Suprapubic skin (tissue), 4 donors: ENCODE results near the gene KAT7. TPM values are rescaled to one million over a fixed set of nuclear protein-coding genes. Genes with fewer than 3 reads are reported as not detected.

ENCODE experiments used
- DNase-seq, 2 donors: peaks; one replicate each; pipeline ENCODE4 v3.0.0-alpha.2; 2019; ENCODE audit warnings: low spot score in 2 of 2
- H3K27ac ChIP-seq: fragments of 200-600 bp; sonication (generic); one replicate; pipeline ENCODE4 v1.5.1; 2019
- H3K27me3 ChIP-seq: fragments of 200-600 bp; sonication (generic); one replicate; pipeline ENCODE4 v1.5.1; 2019
- H3K36me3 ChIP-seq: fragments of 200-600 bp; sonication (generic); one replicate; pipeline ENCODE4 v1.5.1; 2019
- H3K4me1 ChIP-seq: fragments of 200-600 bp; sonication (generic); one replicate; pipeline ENCODE4 v1.5.1; 2019
- H3K4me3 ChIP-seq: fragments of 200-600 bp; sonication (generic); one replicate; pipeline ENCODE4 v1.5.1; 2019; ENCODE audit warnings: mild to moderate bottlenecking
- H3K9me3 ChIP-seq: fragments of 200-600 bp; sonication (generic); one replicate; pipeline ENCODE4 v1.5.1; 2019
- EP300 ChIP-seq: sonication (generic); formaldehyde crosslinking; IDR thresholded peaks from one replicate; pipeline ENCODE4 v1.6.1; 2017; ENCODE audit warnings: antibody characterized with exemption
- POLR2A ChIP-seq, 2 donors: fragments of 450-650 bp; IDR thresholded peaks; one replicate each; pipeline ENCODE4 v1.6.1; 2017; ENCODE audit warnings: antibody characterized with exemption in 2 of 2, mild to moderate bottlenecking in 2 of 2, moderate library complexity in 2 of 2
- POLR2AphosphoS5 ChIP-seq, 3 donors: sonication (generic); formaldehyde crosslinking; IDR thresholded peaks; one replicate each; pipeline ENCODE4 v1.6.1; 2017; ENCODE audit warnings: antibody characterized with exemption in 3 of 3
- WGBS: methylation state at CpG from one replicate; pipeline ENCODE4 v1.1.5; 2018; 5-methylcytosine and 5-hydroxymethylcytosine counted together
- total RNA-seq, 4 donors: library from RNA; depleted of rRNA; stranded (reverse); fragments of >200 nt; gene quantifications; one replicate each; pipeline ENCODE4 v1.1.0, GENCODE V29; 2016
- TF ChIP-seq, protein P1 (sequence below), 2 donors: fragments of 200-600 bp in 1 of 2; fragments of 450-650 bp in 1 of 2; sonication (generic) in 1 of 2; IDR thresholded peaks; one replicate each; pipeline ENCODE4 v1.5.1; 2016 to 2019; ENCODE audit warnings: antibody characterized with exemption in 2 of 2, mild to moderate bottlenecking in 1 of 2, moderate library complexity in 1 of 2

Gene KAT7
- total RNA-seq, 4 donors from 2014 or later, result 37.1 to 71.4 (median 52.2) TPM

DNA sequence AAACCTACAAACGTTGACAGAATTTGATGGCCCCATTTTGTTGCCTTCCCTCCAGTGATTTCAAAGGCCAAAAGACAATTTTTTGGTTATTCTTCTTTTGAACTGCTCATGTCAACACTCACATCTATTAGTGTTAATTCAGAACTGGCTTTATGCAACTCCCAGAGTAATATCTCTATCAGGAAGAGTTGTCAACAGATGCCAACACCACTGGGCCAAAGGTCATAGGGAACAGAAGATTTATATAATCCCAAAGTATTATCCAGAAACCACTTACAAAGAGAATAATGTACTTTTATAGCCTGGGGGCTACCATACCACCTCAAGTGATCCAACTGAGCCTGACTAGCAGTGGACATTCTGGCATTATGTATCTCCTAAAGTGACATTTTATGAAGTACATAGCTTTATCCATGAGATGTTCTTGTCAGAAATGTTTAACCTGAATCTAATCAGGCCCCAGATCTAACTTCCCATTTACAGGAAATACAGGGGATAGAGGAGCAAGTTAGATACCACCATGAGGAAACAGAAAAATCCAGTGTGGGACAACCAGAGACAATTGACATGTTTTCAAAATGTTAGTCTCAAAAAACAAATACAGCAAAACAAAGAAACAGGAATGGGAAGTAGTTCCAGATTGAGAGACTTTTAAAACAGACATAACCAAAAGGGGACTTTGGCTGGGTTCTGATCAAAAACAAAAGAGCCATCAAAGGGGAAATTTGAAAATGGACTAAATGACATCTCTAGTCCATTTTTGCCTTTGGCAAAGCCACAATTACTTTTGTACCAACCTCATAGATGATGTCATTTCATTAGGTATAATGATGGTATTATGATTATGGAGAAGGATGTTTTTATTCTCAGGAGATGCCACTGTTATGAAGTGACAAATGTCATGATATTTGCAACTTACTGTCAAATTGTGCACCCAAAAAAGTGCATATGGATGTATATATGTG is 43.0 kb upstream of the KAT7 start:
- Histone ChIP-seq H3K36me3 (no peaks in the 10 kb centered on the region), H3K27me3 (no peaks in the 10 kb centered on the region), H3K27ac (no peak overlapping the region), H3K4me1 (peaks cover 29% of the 10 kb centered on the region), H3K9me3 (no peaks in the 10 kb centered on the region), H3K4me3 (no peak overlapping the region)
- DNase-seq, result no peak
- no peak for TF ChIP-seq POLR2AphosphoS5 (IDR thresholded peaks at IDR 0.05)
- TF ChIP-seq EP300, result no peak
- TF ChIP-seq POLR2A (IDR thresholded peaks at IDR 0.05), result no peak
- TF ChIP-seq, protein P1, sequence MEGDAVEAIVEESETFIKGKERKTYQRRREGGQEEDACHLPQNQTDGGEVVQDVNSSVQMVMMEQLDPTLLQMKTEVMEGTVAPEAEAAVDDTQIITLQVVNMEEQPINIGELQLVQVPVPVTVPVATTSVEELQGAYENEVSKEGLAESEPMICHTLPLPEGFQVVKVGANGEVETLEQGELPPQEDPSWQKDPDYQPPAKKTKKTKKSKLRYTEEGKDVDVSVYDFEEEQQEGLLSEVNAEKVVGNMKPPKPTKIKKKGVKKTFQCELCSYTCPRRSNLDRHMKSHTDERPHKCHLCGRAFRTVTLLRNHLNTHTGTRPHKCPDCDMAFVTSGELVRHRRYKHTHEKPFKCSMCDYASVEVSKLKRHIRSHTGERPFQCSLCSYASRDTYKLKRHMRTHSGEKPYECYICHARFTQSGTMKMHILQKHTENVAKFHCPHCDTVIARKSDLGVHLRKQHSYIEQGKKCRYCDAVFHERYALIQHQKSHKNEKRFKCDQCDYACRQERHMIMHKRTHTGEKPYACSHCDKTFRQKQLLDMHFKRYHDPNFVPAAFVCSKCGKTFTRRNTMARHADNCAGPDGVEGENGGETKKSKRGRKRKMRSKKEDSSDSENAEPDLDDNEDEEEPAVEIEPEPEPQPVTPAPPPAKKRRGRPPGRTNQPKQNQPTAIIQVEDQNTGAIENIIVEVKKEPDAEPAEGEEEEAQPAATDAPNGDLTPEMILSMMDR (IDR thresholded peaks at IDR 0.05), result no peak
- 83% methylated on average over 1 of the region's 1 CpG for WGBS

DNA sequence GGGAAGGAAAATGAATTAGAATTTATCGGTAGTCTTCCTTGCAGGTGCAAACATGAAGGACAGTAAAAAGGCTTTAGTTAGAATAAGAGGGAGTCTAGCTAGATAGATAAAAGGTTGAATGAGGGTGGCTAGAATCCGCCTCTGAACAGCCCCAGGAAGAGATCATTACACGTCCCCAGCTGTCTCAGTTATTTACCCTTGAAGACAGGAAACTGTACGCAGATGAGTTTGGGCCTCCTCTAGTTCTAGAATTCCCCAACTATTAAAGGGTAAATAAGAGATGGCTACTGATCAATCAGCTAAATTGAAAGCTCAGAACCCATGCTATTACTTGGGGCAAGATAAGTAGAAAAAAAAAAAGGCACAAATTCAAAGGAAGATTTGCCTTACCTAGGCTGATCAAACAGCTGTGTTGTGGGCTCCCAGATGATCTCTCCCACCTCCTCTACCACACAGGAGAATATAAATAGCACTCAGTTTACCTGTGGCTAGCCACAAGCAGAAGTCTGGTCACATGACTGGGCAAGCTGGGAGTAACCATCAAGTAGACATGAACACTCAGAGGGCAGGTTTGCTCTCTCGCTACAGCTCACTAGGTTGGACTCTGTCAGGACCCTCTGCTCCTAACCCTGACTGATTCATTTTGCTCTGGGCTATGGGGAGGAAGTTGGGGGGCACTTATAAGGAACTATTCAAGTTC is 41.5 kb upstream of the KAT7 start:
- no peak overlapping the region for H3K27ac ChIP-seq
- WGBS, result 76% methylated on average over 5 of the region's 5 CpGs

GRCh38 chr17:49747632-49748031 is 40.8 kb upstream of the KAT7 start:
- no peaks in the 10 kb centered on the region for H3K9me3 ChIP-seq
- no peak for DNase-seq
- H3K27ac ChIP-seq, result no peak overlapping the region
- TF ChIP-seq POLR2AphosphoS5 (IDR thresholded peaks at IDR 0.05), result no peak
- TF ChIP-seq EP300, result no peak
- TF ChIP-seq, protein P1 (IDR thresholded peaks at IDR 0.05), result no peak
- TF ChIP-seq POLR2A (IDR thresholded peaks at IDR 0.05), result no peak
- no peak overlapping the region for H3K4me3 ChIP-seq
- H3K36me3 ChIP-seq, result no peaks in the 10 kb centered on the region
- no peaks in the 10 kb centered on the region for H3K27me3 ChIP-seq
- WGBS, result 86% methylated on average over 1 of the region's 1 CpG
- peaks cover 7% of the 10 kb centered on the region for H3K4me1 ChIP-seq

More for the DNA sequence above, 41.5 kb upstream of the KAT7 start:
- no peak for DNase-seq
- Histone ChIP-seq H3K4me1 (peaks cover 14% of the 10 kb centered on the region), H3K27me3 (no peaks in the 10 kb centered on the region), H3K4me3 (no peak overlapping the region), H3K9me3 (no peaks in the 10 kb centered on the region), H3K36me3 (no peaks in the 10 kb centered on the region)
- TF ChIP-seq POLR2A (IDR thresholded peaks at IDR 0.05) (no peak), EP300 (no peak), POLR2AphosphoS5 (IDR thresholded peaks at IDR 0.05) (no peak)
- TF ChIP-seq, protein P1 (IDR thresholded peaks at IDR 0.05), result no peak

GRCh38 chr17:49748223-49748622 is 40.3 kb upstream of the KAT7 start:
- H3K27me3 ChIP-seq, result no peaks in the 10 kb centered on the region
- 88% methylated on average over 3 of the region's 3 CpGs for WGBS
- no peaks in the 10 kb centered on the region for H3K36me3 ChIP-seq
- H3K4me3 ChIP-seq, result no peak overlapping the region
- no peak for DNase-seq
- H3K9me3 ChIP-seq, result no peaks in the 10 kb centered on the region
- H3K4me1 ChIP-seq, result peaks cover 2% of the 10 kb centered on the region
- no peak overlapping the region for H3K27ac ChIP-seq
- TF ChIP-seq EP300, result no peak
- no peak for TF ChIP-seq POLR2AphosphoS5 (IDR thresholded peaks at IDR 0.05)
- TF ChIP-seq POLR2A (IDR thresholded peaks at IDR 0.05), result no peak
- TF ChIP-seq, protein P1 (IDR thresholded peaks at IDR 0.05), result no peak

- 88% methylated on average over 7 of the region's 7 CpGs for WGBS
- Histone ChIP-seq H3K27ac (no peak overlapping the region), H3K36me3 (no peaks in the 10 kb centered on the region), H3K4me1 (peaks cover 6% of the 10 kb centered on the region), H3K9me3 (no peaks in the 10 kb centered on the region), H3K4me3 (no peak overlapping the region), H3K27me3 (no peaks in the 10 kb centered on the region)
- no peak for DNase-seq
- TF ChIP-seq POLR2AphosphoS5 (IDR thresholded peaks at IDR 0.05) (no peak), EP300 (no peak), POLR2A (IDR thresholded peaks at IDR 0.05) (no peak)
- TF ChIP-seq, protein P1 (IDR thresholded peaks at IDR 0.05), result no peak
Observed at GRCh38 chr17:49748791-49749190, 39.7 kb upstream of the KAT7 start.
